HT-29 (cell line): ENCODE measurements around the gene NACC2. TPM values are rescaled to one million over a fixed set of nuclear protein-coding genes. Genes with fewer than 3 reads are reported as not detected.

ENCODE experiments used
- DNase-seq: peaks from one replicate; pipeline ENCODE4 v3.0.0-alpha.2; 2015; ENCODE audit warnings: low spot score
- total RNA-seq: library from RNA; depleted of rRNA; stranded (reverse); fragments of >200 nt; shearing (Covaris generic); gene quantifications from 2 replicates; pipeline ENCODE4 v1.2.3, GENCODE V29; 2014

The NACC2 gene
- total RNA-seq, 1 experiment from 2014 or later = 38.1 TPM

DNA sequence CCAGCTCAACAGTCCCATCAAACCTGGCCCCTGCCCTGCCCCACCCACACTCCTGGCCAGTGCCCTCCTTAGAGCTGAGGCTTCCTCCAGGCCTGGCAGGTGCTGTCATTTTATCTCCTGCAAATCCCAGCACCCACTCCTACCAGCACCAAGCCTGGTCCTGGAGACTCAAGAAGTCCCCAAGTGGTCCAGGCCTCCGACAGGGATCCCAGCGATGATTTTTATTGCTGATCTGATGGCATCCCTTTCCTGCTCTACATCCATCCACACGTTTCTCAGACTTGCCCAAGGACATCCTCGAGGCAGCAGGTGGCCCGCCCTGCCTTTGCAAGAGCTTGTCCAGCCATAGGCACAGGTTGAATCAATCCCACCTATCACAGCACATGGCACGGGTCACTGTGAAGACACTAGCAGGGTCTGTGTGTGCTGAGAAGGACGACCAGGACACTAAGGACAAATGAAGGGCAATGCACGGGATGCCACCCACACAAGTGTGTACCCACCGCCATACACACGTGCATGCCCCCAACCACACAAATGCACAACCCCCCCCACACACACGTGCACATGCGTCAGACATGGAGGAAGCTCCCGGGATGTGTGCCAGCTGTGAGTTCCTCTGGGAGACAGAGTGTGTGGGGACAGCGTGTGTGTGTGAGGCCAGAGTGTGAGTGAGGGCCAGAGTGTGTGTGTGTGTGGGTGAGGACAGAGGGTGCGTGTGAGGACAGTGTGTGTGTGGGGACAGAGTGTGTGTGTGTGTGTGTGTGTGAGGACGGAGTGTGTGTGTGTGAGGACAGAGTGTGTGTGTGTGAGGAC, 71.5 kb downstream of the NACC2 start:
- no peak for DNase-seq

DNA sequence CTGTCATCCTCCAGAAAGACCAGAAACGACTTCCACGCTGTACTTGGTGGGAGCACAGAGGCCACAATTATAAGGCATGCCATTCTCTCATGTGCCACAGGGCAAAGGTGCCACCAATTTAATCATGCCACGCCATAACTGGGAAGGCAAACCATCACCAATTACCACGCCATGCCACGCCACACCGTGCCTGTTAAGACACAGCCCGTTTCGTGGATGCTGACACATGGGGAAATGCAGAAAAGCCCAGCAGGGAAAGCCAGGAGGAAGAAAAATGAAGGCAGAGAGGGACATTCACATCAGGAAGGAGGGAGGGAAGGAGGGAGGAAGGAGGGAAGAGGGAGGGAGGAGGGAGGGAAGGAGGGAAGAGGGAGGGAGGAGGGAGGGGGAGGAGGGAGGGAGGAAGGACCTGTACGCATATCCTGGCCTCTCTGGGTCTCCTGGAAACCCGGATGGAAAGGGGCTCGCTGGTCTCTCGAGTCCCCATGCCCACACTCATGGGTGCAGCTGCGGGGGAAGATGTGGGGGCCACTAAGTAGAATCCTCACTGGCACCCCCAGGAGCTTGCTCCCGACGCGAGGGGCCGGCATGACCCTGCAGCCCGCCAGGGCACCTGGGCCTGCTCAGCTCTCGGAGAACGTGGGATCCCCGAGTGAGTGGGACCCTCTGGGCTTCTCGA, 72.2 kb downstream of the NACC2 start:
- no peak for DNase-seq

DNA sequence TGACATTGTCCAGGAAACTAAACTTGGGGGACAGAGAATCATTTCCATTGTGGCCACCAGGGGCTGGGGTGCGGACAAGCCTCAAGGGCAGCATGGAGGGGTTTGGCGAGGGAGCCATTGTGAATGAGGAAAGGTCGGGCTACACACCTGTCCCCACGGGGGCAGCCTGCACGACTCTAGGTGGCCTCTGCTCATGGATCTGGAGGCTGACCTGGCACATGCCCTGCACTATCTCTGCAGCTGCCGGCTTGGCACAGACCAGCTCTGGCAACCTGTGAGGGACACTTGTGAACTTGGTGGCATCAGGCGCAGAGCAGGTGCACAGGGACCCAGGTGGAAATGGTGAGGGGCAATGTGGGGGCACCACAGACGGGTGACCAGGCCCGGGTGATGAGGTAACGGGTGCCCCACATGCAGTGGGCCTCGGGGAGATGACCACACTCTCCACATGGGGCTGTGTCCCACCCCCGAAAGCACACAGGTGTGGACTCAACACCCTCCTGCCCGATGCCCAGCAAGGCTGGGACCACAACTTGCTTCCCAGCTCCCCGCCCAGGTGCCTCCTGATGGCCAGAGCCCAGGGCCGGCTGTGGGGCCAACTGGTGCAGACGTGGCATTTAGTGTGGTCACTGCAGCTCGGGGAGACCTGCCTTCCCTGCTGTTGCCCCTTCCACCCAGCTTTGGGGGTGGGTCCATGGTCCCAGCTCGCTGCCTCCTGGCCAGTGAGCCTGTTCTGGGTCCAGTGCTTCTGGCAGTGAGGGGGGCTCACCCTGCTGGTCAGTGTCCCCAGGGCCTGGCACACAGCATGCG, 73.0 kb downstream of the NACC2 start:
- DNase-seq = no peak

DNA sequence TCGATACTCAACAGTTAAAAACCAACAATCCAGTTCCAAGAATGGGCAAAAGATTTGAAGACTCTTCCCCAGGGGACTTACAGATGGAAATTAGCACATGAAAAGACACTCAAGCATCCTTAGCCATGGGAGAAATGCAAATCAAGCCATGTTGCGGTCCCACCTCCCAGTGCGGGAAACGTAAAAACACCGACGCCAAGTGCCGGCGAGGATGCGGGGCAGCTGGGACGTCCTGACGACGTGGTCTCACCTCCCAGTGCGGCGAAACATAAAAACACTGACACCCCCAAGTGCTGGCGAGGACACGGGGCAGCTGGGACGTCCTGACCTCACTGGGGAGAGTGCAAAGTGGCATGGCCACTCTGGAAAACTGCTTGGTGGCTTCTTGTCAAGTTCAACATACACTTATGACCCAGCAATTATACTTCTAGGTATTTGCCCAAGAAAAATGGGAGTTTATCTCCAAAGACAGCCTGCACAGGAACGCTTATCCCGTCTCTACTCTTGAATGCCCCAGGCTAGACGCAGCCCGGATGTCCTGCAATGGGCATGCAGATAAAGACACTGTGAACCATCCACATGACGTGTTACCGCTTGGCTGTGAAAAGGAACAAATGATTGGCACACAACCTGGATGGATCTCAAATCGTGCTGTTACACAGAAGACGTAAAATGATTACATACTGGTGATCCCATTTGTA, 73.8 kb downstream of the NACC2 start:
- no peak for DNase-seq

DNA sequence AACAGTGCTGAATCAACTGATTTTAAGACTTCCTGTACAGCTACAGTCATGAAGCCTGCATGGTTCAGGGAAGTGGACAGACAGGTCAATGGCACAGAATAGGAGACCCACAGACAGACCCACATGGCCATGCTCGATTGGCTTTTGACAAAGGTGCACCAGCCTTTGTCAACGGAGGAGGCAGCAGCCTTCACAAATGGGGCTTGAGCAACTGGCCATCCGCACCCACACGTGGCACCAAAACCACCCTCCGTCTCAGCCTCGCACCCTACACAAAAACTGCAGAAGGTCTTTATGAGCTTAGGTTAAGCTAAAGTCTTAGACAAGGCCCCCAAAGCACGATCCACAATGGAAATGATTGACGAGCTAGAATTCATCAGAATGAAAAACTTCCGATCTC, 74.4 kb downstream of the NACC2 start:
- DNase-seq = no peak

DNA sequence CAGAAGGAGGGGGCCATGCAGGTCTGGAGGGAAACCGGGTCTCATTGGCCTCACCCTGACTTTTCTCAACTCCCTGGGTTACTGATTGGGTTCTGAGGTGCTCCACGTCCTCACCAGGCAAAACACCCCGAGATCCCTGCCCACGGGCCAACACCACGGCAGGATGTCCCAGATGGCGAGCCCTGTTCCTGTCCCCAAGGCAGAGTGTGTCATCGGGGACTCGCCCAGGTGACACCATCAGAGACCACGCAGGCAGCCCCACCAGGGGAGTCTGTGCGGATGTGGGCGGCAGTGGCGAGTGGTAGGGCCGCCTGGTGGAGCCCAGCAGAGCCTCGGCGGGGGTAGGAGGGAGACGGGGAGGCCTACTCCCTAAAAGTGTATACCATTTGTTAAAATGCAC, 74.9 kb downstream of the NACC2 start:
- no peak for DNase-seq

DNA sequence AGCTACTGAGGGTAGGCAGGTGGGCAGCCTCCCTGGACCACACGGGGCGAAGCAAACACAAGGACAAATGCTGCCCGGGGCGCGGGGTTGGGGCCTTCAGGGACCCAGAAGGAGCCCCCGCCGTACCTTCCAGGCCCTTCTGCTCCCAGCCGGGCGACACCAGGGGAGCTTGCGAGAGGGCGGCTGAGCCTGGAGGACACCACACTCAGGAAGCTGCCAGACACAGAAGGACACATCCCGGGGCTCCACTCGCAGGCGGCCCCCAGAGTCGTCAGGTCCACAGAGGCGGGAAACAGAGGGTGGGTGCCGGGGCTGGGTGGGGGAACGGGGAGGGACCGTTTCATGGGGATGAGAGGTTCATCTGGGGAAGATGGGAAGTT, 75.4 kb downstream of the NACC2 start:
- no peak for DNase-seq

DNA sequence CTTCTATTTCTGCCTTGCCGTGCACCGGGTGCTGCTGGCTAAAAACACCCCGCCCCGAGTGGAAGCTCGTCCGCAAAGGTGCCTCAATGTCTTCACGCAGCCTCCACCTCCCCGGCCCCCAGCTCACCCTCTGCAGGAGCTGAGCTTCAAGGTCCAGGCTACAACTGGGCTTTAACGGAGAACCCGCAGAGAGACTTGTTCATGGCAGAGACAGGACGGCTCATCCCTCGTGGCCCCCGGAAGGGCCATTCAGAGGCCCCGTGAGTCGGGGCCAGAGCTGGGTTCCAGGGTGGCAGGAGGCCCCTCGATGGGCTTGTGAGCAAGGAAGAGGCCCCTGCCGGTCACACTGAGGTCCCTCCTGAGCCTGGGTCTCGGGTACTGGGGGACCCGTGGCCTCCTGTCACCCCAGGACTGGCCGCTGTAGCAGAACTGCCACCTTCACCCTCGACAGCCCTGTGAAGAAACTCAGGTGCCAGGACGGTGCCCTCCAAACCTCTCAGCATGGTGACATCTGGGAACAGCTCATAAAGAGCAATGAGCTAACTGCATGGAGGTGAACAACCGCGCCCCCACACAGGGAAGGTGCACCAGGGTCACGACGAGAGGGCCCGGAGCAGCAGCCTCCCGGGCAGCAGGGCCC, 75.9 kb downstream of the NACC2 start:
- no peak for DNase-seq

DNA sequence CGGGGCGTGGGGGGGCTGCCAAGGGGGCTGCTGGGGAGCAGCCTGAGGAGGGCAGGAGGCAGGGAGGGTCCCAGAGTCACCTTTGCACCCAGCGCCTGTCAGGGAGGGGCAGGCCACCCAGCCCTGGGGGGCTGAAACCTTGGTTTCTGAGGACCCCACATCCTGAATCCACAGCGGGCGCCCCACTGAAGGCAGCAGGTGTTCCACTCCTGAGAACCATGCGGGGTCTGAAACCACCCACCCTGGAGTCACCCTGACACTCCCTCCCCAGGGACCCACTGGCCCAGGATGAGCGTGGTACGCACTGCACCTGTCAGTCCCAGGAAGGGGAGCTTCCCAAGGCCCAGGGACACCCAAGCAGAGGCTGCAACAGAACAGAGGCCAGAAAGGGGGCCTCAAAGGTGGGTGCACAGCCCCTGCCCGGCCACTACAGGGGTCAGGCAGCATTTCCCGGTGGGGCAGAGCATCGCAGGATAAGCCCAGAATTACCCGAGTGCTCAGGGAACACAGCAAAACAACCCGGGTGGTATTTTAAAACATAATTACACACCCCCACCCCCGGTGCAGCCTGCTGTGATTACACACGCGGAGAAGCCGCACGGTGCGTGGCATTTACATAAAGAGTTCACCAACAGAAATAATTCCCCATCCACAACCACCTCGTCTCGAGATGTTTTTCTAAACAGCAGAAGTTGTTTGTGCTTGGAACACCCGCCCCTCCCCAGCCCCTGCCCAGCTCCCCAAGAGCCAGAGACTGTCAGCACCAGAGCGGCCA, 76.6 kb downstream of the NACC2 start:
- no peak for DNase-seq

DNA sequence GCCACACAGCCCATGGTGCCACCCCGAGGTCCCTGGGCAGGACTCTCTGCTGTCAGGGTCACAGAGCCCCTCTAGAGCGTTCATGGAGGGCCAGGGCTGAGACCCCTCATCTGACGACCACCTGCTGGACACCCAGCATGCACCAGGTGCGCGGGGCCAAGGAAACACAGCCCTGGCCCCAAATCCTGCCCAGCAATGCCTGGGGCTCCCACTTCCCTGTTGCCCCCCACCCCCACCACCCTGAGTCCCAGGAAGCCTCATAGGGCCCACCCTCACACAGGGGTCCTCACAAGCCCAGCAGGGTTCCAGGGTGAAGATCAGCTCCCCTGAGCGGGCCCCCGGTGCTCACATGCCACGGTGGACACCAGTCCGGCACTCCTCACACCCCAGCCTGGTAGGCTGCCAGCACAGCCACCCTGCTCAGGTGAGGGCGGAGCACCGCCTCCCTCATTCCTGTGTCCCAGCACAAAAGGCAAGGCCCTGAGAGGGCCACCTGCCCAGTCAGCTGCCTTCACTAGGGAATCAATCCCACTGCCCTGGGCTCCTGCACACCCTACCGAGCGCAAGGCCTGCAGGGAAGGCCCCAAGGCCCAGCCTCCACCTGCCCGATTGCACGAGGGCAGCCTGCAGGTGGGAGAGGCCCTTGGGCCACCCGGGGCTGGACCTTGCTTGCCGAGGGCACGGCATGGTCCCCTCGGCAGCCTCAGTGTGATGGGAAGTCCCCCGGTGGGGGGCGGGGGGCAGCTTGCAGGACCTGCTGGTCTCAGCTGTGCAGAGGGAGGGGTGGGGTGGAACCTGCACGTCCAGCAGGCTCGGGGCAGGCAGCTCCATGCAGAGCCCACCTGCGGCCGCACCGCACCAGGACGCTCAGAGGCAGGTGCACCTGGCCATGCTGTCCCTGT, 77.5 kb downstream of the NACC2 start:
- DNase-seq = peak; percentile 81

DNA sequence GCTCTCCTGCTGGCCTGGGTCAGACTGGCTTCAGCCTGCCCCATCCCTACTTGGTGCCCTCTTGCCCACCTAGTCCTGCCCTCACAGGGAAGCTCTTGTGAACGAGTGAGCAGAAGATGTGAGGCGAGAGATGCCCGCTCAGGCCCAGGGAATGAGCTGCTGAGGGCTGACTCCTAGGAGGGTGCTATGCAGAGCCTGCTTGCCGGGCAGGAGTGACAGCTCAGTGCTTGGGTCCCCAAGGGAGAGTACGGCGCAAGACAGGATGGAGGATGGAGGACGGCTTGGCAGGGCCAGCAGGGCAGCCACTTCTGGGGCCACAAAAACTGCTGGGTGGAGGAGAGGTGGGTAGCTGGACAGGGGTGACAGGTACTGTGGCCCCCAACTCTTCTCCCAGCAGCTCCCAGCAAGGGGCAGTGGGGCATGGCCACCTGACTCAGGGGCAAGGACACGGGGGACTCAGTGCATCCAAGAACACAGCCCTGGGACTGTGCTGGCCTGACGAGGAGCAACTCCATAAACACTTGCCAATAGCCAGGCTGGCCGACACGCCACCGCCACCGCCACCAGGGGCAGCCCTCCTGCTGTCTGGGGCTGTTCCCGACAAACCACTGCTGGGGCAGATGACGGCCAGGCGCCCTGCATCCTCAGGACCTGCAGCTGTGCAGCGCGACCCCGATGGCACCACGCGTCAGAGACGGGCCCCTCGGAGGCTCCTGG, 78.4 kb downstream of the NACC2 start:
- DNase-seq = no peak

DNA sequence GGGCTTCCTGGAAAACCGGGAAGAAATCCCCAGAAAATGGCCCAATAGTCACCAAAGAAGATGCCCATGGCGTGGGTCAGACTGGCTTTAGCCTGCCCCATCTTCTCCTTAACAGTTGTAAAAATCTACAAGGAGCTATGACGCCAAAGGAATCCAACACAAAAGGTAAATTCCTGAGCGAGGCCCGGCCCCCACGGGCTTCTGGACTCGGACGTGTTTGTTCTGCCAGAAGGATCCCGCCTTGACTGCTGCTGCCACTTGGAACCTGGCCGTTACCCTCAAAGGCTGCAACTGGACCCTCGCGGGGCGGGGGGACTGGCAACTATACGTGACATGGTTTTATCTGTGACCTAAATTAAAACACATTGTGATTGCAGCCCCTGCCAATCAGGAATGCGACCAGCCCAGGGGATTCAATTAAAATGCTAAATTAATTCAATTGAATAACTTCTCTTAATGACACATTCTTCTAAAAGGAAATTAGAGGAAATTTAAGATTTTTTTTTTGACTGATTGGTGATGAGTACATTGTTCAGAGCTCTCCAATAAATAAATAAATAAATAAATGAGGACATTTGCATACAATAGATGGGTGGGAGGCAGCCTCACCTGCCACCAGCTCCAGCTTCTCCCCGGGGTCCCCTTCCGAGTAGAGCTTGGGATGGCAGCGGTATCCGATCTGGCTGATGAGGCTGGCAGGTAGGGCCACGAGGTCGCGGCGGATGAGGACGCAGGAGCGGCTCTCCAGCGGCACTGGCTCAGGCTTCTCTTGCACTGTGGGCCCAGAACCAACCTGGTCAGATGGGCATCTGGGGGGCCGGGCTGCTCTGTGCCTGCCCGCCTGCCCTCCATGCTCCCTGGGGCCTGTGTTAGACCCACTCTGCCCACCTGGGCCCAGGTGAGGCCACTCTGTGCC, 79.2 kb downstream of the NACC2 start:
- DNase-seq = no peak

DNA sequence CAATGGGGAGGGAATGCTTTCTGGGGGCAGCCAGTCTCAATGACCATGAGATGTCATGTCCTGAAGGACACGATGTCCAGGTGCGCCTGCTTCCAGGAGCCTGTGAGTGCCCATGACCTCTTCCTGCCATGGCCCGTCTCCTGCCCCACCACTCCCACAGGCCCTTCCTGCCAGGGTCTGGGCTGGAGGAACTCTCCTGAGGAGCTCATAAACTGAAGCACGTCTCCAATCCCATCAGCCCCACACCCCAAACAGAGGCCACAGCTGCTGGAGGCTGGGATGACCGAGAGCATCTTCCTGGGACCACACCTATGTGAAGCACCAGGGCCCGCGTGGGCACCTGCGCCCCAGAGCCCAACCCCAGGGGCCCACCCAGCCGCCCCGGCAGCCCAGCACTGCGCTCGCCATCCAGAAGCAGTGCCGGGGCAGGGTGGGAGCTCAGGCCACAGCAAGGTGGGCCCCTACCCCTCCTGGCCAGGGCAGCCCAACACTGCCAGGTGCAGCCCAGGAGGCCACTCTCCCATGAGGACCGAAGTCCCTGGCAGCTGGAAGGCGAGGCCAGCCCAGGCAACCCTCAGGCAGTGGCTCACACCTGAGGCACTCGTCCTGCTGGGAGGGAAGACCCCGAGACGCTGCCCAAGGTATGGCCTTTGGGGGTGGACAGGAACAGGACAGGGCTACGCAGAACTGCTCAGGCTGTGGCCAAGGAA, 80.0 kb downstream of the NACC2 start:
- DNase-seq = no peak

DNA sequence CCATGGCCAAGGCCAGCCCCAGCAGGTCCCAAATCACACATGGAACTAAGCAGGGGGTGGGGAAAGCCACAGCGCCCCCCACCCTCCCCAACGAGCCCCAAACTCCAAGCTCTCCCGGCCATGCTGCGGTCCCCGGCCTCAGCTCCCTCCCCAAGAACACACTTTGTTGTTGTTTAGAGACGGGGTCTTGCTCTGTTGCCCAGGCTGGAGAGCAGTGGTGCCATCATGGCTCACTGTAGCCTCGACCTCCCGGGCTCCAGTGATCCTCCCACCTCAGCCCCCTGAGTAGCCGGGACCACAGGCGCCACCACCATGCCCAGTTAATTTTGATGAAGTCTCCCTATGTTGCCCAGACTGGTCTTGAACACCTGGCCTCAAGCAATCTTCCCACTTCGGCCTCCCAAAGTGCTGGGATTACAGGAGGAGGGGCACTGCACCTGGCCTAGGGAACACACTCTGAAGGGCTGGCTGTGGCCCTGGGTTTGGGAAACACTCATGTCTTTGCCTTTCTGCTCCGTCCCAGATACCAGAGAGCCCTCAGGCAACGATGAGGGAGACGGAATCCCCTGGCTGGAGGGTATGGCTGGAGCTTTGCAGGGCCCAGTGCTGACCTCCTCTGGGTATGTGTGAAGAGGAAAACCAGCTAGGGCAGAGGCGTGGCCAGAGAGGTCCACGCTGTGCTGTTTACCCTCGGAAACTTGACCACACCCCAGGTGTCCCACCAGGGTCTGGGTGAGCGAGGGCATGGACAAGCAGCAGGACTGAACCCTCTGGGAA, 80.8 kb downstream of the NACC2 start:
- DNase-seq = no peak

DNA sequence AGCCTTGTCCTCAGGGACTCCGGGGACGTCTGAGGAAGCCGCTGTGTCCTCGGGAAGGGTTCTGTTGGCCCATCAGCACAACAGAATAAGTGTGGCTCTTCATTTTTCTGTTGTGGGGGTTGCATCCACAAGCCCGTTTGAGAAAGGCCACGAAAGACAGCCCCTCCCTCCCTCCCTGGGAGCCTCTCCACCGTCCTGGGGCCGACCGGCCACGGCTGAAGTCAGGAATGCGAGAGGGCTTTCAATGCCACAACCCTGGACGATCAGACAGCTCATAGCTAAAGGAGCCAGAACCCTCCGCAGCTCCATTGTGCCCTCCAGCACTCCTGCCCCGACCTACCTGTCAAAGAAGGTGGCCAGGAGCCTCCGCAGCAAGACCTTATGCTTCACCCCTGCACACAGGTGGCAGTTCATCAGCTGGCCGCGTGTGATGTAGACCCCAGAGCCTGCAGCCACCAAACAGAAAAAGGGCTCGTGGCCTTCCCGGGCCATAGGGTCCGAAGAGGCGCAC, 81.5 kb downstream of the NACC2 start:
- DNase-seq = no peak

DNA sequence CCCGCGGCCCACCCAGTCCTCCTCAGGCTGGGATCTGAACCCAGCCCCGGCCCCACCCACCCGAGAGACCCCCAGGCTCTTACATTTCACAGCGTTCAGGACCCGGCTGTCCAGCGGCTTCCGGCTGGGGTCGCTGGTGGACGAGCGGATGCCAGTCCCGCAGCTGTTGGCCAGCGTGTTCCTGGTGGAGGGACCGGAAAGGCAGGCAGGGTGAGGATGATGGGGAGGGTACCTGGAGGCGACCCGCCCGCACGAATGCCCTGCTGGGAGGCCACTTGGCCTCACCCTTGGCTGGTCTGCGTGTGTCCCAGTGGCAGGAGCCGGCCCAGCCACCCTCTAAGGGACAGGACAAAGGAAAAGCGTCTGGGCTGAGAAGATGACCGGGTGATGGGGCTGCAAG, 82.0 kb downstream of the NACC2 start:
- no peak for DNase-seq
